H9 (cell line): ENCODE measurements around the gene KIF13A. TPM values are rescaled to one million over a fixed set of nuclear protein-coding genes. Genes with fewer than 3 reads are reported as not detected.
A peak's percentile ranks its signal among the peaks of the same experiment; 100 is the strongest.

Source experiments
- DNase-seq: peaks from one replicate; pipeline ENCODE4 v3.0.0-alpha.2; 2017
- H2AFZ ChIP-seq: one replicate; pipeline ENCODE4 v1.6.1; 2013; ENCODE audit warnings: mild to moderate bottlenecking, low read length, control low read depth, moderate library complexity
- H2AK5ac ChIP-seq: 2 replicates; pipeline ENCODE4 v1.6.1; 2013; ENCODE audit warnings: low read length, control low read depth, mixed read lengths; ENCODE audit not compliant: insufficient read length
- H2BK120ac ChIP-seq: one replicate; pipeline ENCODE4 v1.6.1; 2013; ENCODE audit warnings: low read depth, mild to moderate bottlenecking, low read length, control low read depth, inconsistent platforms; ENCODE audit not compliant: poor library complexity, severe bottlenecking
- H2BK12ac ChIP-seq: 2 replicates; pipeline ENCODE4 v1.6.1; 2013; ENCODE audit warnings: low read length, control low read depth, mixed read lengths, low read depth; ENCODE audit not compliant: insufficient read length
- H2BK15ac ChIP-seq: 2 replicates; pipeline ENCODE4 v1.6.1; 2013; ENCODE audit warnings: low read depth, low read length, control low read depth
- H2BK20ac ChIP-seq: one replicate; pipeline ENCODE4 v1.6.1; 2013; ENCODE audit warnings: low read depth, mild to moderate bottlenecking, low read length, control low read depth, inconsistent platforms; ENCODE audit not compliant: poor library complexity, severe bottlenecking
- H2BK5ac ChIP-seq: 2 replicates; pipeline ENCODE4 v1.6.1; 2013; ENCODE audit warnings: low read length, control low read depth, mixed read lengths; ENCODE audit not compliant: insufficient read length
- H3K14ac ChIP-seq: 2 replicates; pipeline ENCODE4 v1.6.1; 2013; ENCODE audit warnings: low read length, control low read depth; ENCODE audit not compliant: insufficient read depth
- H3K18ac ChIP-seq: 2 replicates; pipeline ENCODE4 v1.6.1; 2013; ENCODE audit warnings: low read depth, mild to moderate bottlenecking, mixed read lengths, low read length, control low read depth; ENCODE audit not compliant: insufficient read length
- H3K23ac ChIP-seq: 2 replicates; pipeline ENCODE4 v1.6.1; 2013; ENCODE audit warnings: low read length, control low read depth, mixed read lengths, low read depth; ENCODE audit not compliant: insufficient read length
- H3K23me2 ChIP-seq: 2 replicates; pipeline ENCODE4 v1.6.1; 2013; ENCODE audit warnings: low read depth, mild to moderate bottlenecking, mixed read lengths, low read length, control low read depth; ENCODE audit not compliant: insufficient read length, poor library complexity, severe bottlenecking
- H3K27ac ChIP-seq: 2 replicates; pipeline ENCODE4 v1.5.1; 2013; ENCODE audit warnings: low read length, control low read depth, mixed read lengths, low read depth; ENCODE audit not compliant: insufficient read length
- H3K27me3 ChIP-seq: 2 replicates; pipeline ENCODE4 v1.6.1; 2013; ENCODE audit warnings: low read length, control low read depth, inconsistent platforms; ENCODE audit not compliant: insufficient read depth
- H3K4ac ChIP-seq: 2 replicates; pipeline ENCODE4 v1.6.1; 2013; ENCODE audit warnings: low read depth, mild to moderate bottlenecking, control low read depth, inconsistent platforms, low read length, moderate library complexity
- H3K4me1 ChIP-seq: 2 replicates; pipeline ENCODE4 v1.6.1; 2013; ENCODE audit warnings: low read length, control low read depth, inconsistent platforms; ENCODE audit not compliant: insufficient read depth
- H3K4me2 ChIP-seq: 2 replicates; pipeline ENCODE4 v1.6.1; 2013; ENCODE audit warnings: low read length, control low read depth, mixed read lengths; ENCODE audit not compliant: insufficient read length, insufficient read depth
- H3K56ac ChIP-seq: 2 replicates; pipeline ENCODE4 v1.6.1; 2013; ENCODE audit warnings: low read depth, mild to moderate bottlenecking, mixed read lengths, low read length, control low read depth; ENCODE audit not compliant: insufficient read length
- H3K79me1 ChIP-seq: 2 replicates; pipeline ENCODE4 v1.6.1; 2013; ENCODE audit warnings: low read depth, mild to moderate bottlenecking, moderate library complexity, low read length, control low read depth, inconsistent platforms; ENCODE audit not compliant: insufficient read depth, poor library complexity, severe bottlenecking
- H3K79me2 ChIP-seq: 2 replicates; pipeline ENCODE4 v1.6.1; 2013; ENCODE audit warnings: low read length, control low read depth, inconsistent platforms; ENCODE audit not compliant: insufficient read depth
- H3K9ac ChIP-seq: 2 replicates; pipeline ENCODE4 v1.6.1; 2013; ENCODE audit warnings: low read length, control low read depth, mixed read lengths; ENCODE audit not compliant: insufficient read length; ENCODE audit errors: extremely low read depth
- H3K9me3 ChIP-seq: one replicate; pipeline ENCODE4 v1.6.1; 2013; ENCODE audit warnings: low read depth, low read length, inconsistent platforms; ENCODE audit not compliant: control insufficient read depth
- H3T11ph ChIP-seq: one replicate; pipeline ENCODE4 v1.6.1; 2013; ENCODE audit warnings: mild to moderate bottlenecking, low read length, control low read depth, inconsistent platforms
- H4K20me1 ChIP-seq: one replicate; pipeline ENCODE4 v1.6.1; 2013; ENCODE audit not compliant: control insufficient read depth, insufficient read length, insufficient read depth
- H4K5ac ChIP-seq: 2 replicates; pipeline ENCODE4 v1.6.1; 2013; ENCODE audit warnings: low read depth, mild to moderate bottlenecking, mixed read lengths, low read length, control low read depth; ENCODE audit not compliant: insufficient read length
- H4K8ac ChIP-seq: replicated peaks from 2 replicates; pipeline ENCODE4 v1.6.1; 2013; ENCODE audit warnings: low read length, control low read depth, mixed read lengths, low read depth; ENCODE audit not compliant: insufficient read length
- H4K91ac ChIP-seq: 2 replicates; pipeline ENCODE4 v1.6.1; 2013; ENCODE audit warnings: low read depth, mild to moderate bottlenecking, moderate library complexity, mixed read lengths, low read length, control low read depth; ENCODE audit not compliant: insufficient read length
- H3K27ac Mint-ChIP-seq, 3 experiments: 2 replicates in 2 of 3; 3 replicates in 1 of 3; pipeline ENCODE4 v1.8.0; 2020 to 2021; ENCODE audit warnings: mixed read lengths in 3 of 3, mild to moderate bottlenecking in 1 of 3, moderate library complexity in 1 of 3
- H3K27me3 Mint-ChIP-seq: 2 replicates; pipeline ENCODE4 v1.8.0; 2021; ENCODE audit warnings: low read depth, mild to moderate bottlenecking, moderate library complexity, mixed read lengths
- H3K36me3 Mint-ChIP-seq, 3 experiments: 2 replicates in 2 of 3; 3 replicates in 1 of 3; pipeline ENCODE4 v1.8.0; 2020 to 2021; ENCODE audit warnings: low read depth in 3 of 3, mixed read lengths in 3 of 3; ENCODE audit not compliant: insufficient read depth in 1 of 3
- H3K4me1 Mint-ChIP-seq, 2 experiments: 2 replicates each; pipeline ENCODE4 v1.8.0; 2020; ENCODE audit warnings: mixed read lengths in 2 of 2
- H3K4me3 Mint-ChIP-seq, 2 experiments: 2 replicates in 1 of 2; 3 replicates in 1 of 2; pipeline ENCODE4 v1.8.0; 2020 to 2021; ENCODE audit warnings: mild to moderate bottlenecking in 2 of 2, mixed read lengths in 2 of 2, moderate library complexity in 1 of 2
- H3K9me3 Mint-ChIP-seq, 2 experiments: 2 replicates in 1 of 2; 3 replicates in 1 of 2; pipeline ENCODE4 v1.8.0; 2020; ENCODE audit warnings: mild to moderate bottlenecking in 2 of 2, mixed read lengths in 2 of 2, moderate library complexity in 1 of 2
- CTCF ChIP-seq: fragments of 200-600 bp; sonication (generic); conservative IDR thresholded peaks from 3 replicates; pipeline ENCODE4 v1.8.0; 2021; ENCODE audit warnings: antibody characterized with exemption, mild to moderate bottlenecking
- WGBS: extraction: QIAGEN DNeasy Blood & Tissue Kit; methylation state at CpG from one replicate; pipeline ENCODE4 v1.1.7; 2013; ENCODE audit warnings: missing lambda C conversion rate, low lambda C conversion rate, mixed read lengths; ENCODE audit not compliant: insufficient read length; ENCODE audit errors: extremely low coverage; 5-methylcytosine and 5-hydroxymethylcytosine counted together
- total RNA-seq: library from RNA; stranded (reverse); gene quantifications from 2 replicates; pipeline ENCODE4 v1.2.1, GENCODE V29; 2021

The KIF13A gene
- total RNA-seq, 1 experiment from 2014 or later, result 38.2 TPM

- H3K4me1 Mint-ChIP-seq, result peaks cover 41 to 45% of the 10 kb centered on the region in 2 experiments
- peaks cover 7% of the 10 kb centered on the region; the same call in 1 of the 2 replicates for H3K79me2 ChIP-seq
- H3K4me3 Mint-ChIP-seq, result no peak overlapping the region
Measured at GRCh38 chr6:17972978-17973622, 14.3 kb downstream of the KIF13A start.

More at GRCh38 chr6:17972978-17973622, 14.3 kb downstream of the KIF13A start:
- TF ChIP-seq CTCF, result no peak
- no peaks in the 10 kb centered on the region for H3K23me2 ChIP-seq
- Mint-ChIP-seq H3K27ac (peak overlapping the region; percentile 48 to 68 (median 59); a peak in 6 of 7 replicates), H3K36me3 (peaks cover 2 to 6% (median 2%) of the 10 kb centered on the region in 3 experiments; a peak in 4 of 7 replicates), H3K9me3 (peaks cover 0 to 2% of the 10 kb centered on the region in 2 experiments; a peak in 1 of 5 replicates), H3K27me3 (no peaks in the 10 kb centered on the region)
- no peak overlapping the region for H2BK20ac ChIP-seq
- no peak overlapping the region for H3K56ac ChIP-seq
- H4K20me1 ChIP-seq, result no peaks in the 10 kb centered on the region
- H4K8ac ChIP-seq, result no peak overlapping the region
- no peak overlapping the region for H4K91ac ChIP-seq
- H2BK120ac ChIP-seq, result no peak overlapping the region
- H3K27me3 ChIP-seq, result no peaks in the 10 kb centered on the region
- no peak overlapping the region for H3K14ac ChIP-seq
- WGBS, result no CpG with 5 or more reads among the region's 5 CpGs
- H2BK12ac ChIP-seq, result no peak overlapping the region
- no peaks in the 10 kb centered on the region for H3K79me1 ChIP-seq
- no peaks in the 10 kb centered on the region for H3K9me3 ChIP-seq
- no peak for DNase-seq
- no peak overlapping the region for H3K23ac ChIP-seq
- peaks cover 5% of the 10 kb centered on the region; the same call in 1 of the 2 replicates for H3K4me1 ChIP-seq
- H3K18ac ChIP-seq, result no peak overlapping the region
- H3K27ac ChIP-seq, result no peak overlapping the region
- no peak overlapping the region for H2AK5ac ChIP-seq
- no peak overlapping the region for H3K9ac ChIP-seq
- no peak overlapping the region for H3T11ph ChIP-seq
- H2BK5ac ChIP-seq, result no peak overlapping the region
- no peak overlapping the region for H4K5ac ChIP-seq
- H2AFZ ChIP-seq, result no peak overlapping the region
- no peak overlapping the region for H3K4me2 ChIP-seq
- H2BK15ac ChIP-seq, result no peak overlapping the region
- H3K4ac ChIP-seq, result no peak overlapping the region
